Right lobe of liver (tissue), 6 donors: ENCODE data around the gene HTRA3. TPM values are rescaled to one million over a fixed set of nuclear protein-coding genes. Genes with fewer than 3 reads are reported as not detected.

Source experiments
- ATAC-seq, 4 donors: fragments of 200-7000 bp; cut with Tn5 transposase; one replicate each; pipeline ENCODE4 v1.9.1; 2020; ENCODE audit warnings: mild to moderate bottlenecking in 4 of 4, moderate library complexity in 4 of 4
- DNase-seq, 3 donors: peaks; one replicate each; pipeline ENCODE4 v3.0.0-alpha.2; 2020
- H3K27ac ChIP-seq, 3 donors: fragments of 200-600 bp; one replicate each; pipeline ENCODE4 v1.8.0; 2022
- H3K27me3 ChIP-seq, 2 donors: fragments of 200-600 bp; one replicate each; pipeline ENCODE4 v1.8.0; 2022
- H3K36me3 ChIP-seq, 4 donors: fragments of 200-600 bp; sonication (generic) in 1 of 4; one replicate each; pipeline versions ENCODE4 v1.5.1 to v1.8.0; 2017 to 2022; ENCODE audit warnings: control low read depth in 1 of 4
- H3K4me1 ChIP-seq, 4 donors: fragments of 200-600 bp; sonication (generic) in 1 of 4; one replicate each; pipeline versions ENCODE4 v1.5.1 to v1.8.0; 2017 to 2022; ENCODE audit warnings: control low read depth in 1 of 4
- H3K4me3 ChIP-seq, 3 donors: fragments of 200-600 bp; one replicate each; pipeline ENCODE4 v1.8.0; 2022
- H3K9me3 ChIP-seq, 4 donors: fragments of 200-600 bp; sonication (generic) in 1 of 4; one replicate each; pipeline versions ENCODE4 v1.5.1 to v1.8.0; 2017 to 2022; ENCODE audit warnings: control low read depth in 1 of 4
- POLR2A ChIP-seq: fragments of 450-650 bp; IDR thresholded peaks from one replicate; pipeline ENCODE4 v1.6.1; 2017; ENCODE audit warnings: antibody characterized with exemption, mild to moderate bottlenecking
- WGBS: methylation state at CpG from one replicate; pipeline ENCODE4 v1.1.6; 2018; ENCODE audit warnings: low coverage, low lambda C conversion rate; ENCODE audit not compliant: insufficient coverage; ENCODE audit errors: missing lambda C conversion rate; 5-methylcytosine and 5-hydroxymethylcytosine counted together
- intact Hi-C, 2 donors: fragments of 100-400 bp; cut with DNase I; formaldehyde crosslinking; loops; one replicate each; pipeline versions ENCODE4 v1.11.2 to v1.14.1; 2022
- total RNA-seq, 6 experiments: library from RNA; depleted of rRNA in 2 of 6; stranded (reverse); fragments of >200 nt in 2 of 6; fragmentation: NEBNext Ultra II Directional in 3 of 6; extraction: Animal tissue kit (Norgen Biotek cat#: 25700) in 3 of 6; gene quantifications; one replicate each; pipeline versions ENCODE4 v1.1.0 to v1.2.4, GENCODE V29; 2016 to 2023
- TF ChIP-seq, protein P1 (sequence below), 4 donors: fragments of 200-600 bp in 3 of 4; fragments of 450-650 bp in 1 of 4; IDR thresholded peaks; one replicate each; pipeline versions ENCODE4 v1.5.1 to v1.8.0; 2016 to 2022; ENCODE audit warnings: antibody characterized with exemption in 4 of 4, mild to moderate bottlenecking in 2 of 4
- donor health status: DM: no; HTN: yes; CAD: no.
- donor health status: DM: no; HTN: no; CAD: no.
- donor health status: DM: no; HTN: no; CAD: no.
- donor health status: DM: no; HTN: yes; CAD: no.
- donor health status: DM: no; HTN: yes; CAD: no.

HTRA3 gene
- total RNA-seq, 6 experiments from 2014 or later, result 0.32 to 1.6 (median 1.0) TPM

- WGBS, result 50% methylated on average over 13 of the region's 13 CpGs
- H3K9me3 ChIP-seq, result no peaks in the 10 kb centered on the region
- H3K27me3 ChIP-seq, result no peaks in the 10 kb centered on the region
- H3K4me1 ChIP-seq, result no peaks in the 10 kb centered on the region
- H3K27ac ChIP-seq, result no peak overlapping the region
- ATAC-seq, result peak in 3 of 4 donors; percentile 30 to 49 (median 32)
- H3K4me3 ChIP-seq, result no peak overlapping the region
- TF ChIP-seq, protein P1, sequence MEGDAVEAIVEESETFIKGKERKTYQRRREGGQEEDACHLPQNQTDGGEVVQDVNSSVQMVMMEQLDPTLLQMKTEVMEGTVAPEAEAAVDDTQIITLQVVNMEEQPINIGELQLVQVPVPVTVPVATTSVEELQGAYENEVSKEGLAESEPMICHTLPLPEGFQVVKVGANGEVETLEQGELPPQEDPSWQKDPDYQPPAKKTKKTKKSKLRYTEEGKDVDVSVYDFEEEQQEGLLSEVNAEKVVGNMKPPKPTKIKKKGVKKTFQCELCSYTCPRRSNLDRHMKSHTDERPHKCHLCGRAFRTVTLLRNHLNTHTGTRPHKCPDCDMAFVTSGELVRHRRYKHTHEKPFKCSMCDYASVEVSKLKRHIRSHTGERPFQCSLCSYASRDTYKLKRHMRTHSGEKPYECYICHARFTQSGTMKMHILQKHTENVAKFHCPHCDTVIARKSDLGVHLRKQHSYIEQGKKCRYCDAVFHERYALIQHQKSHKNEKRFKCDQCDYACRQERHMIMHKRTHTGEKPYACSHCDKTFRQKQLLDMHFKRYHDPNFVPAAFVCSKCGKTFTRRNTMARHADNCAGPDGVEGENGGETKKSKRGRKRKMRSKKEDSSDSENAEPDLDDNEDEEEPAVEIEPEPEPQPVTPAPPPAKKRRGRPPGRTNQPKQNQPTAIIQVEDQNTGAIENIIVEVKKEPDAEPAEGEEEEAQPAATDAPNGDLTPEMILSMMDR (IDR thresholded peaks at IDR 0.05), result no peak
- no peak for TF ChIP-seq POLR2A
- no peaks in the 10 kb centered on the region for H3K36me3 ChIP-seq
- intact Hi-C loops, result no loop called here
- DNase-seq, result no peak
Measured at GRCh38 chr4:8260656-8261111, 8.9 kb upstream of the HTRA3 start.

GRCh38 chr4:8261851-8262535 lies 7.6 kb upstream of the HTRA3 start:
- intact Hi-C loops, result no loop called here
- no peak overlapping the region for H3K4me3 ChIP-seq
- H3K9me3 ChIP-seq, result no peaks in the 10 kb centered on the region
- WGBS, result 67% methylated on average over 5 of the region's 25 CpGs
- H3K4me1 ChIP-seq, result no peaks in the 10 kb centered on the region
- H3K27me3 ChIP-seq, result no peaks in the 10 kb centered on the region
- TF ChIP-seq, protein P1 (IDR thresholded peaks at IDR 0.05), result no peak
- TF ChIP-seq POLR2A, result no peak
- no peaks in the 10 kb centered on the region for H3K36me3 ChIP-seq
- H3K27ac ChIP-seq, result no peak overlapping the region
- ATAC-seq, result peak in 3 of 4 donors; percentile 31 to 38 (median 33)
- DNase-seq, result no peak

- Histone ChIP-seq H3K27me3 (no peaks in the 10 kb centered on the region), H3K4me3 (no peak overlapping the region), H3K36me3 (no peaks in the 10 kb centered on the region), H3K27ac (no peak overlapping the region), H3K4me1 (no peaks in the 10 kb centered on the region), H3K9me3 (no peaks in the 10 kb centered on the region)
- ATAC-seq (peak in 3 of 4 donors; percentile 40 to 60 (median 57)), DNase-seq (peak in 1 of 3 donors; percentile 65)
- intact Hi-C loops, result no loop called here
- WGBS, result 49% methylated on average over 6 of the region's 23 CpGs
- TF ChIP-seq POLR2A, result no peak
- TF ChIP-seq, protein P1 (IDR thresholded peaks at IDR 0.05), result no peak
Measured at GRCh38 chr4:8262637-8263322, 6.8 kb upstream of the HTRA3 start.

DNA sequence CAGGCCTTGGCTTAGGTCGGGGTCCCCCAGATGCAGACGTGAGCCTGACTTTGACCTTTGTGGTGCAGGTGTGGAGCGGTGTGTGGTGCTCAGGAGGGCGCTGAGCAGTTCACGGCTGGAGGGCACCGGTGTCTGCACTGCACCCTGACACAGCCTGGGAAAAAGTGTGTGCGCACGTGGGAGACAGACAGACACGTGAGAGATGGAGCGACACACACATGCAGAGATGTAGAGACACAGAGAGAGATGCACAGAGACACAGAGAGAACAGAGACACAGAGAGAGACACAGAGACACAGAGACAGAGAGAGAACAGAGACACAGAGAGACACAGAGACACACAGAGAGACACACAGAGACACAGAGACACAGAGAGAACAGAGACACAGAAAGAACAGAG lies 6.2 kb upstream of the HTRA3 start:
- intact Hi-C loops, result no loop called here
- Histone ChIP-seq H3K36me3 (no peaks in the 10 kb centered on the region), H3K4me1 (no peaks in the 10 kb centered on the region)

More for the DNA sequence above, 6.2 kb upstream of the HTRA3 start:
- Histone ChIP-seq H3K27ac (no peak overlapping the region), H3K4me3 (no peak overlapping the region), H3K27me3 (no peaks in the 10 kb centered on the region), H3K9me3 (no peaks in the 10 kb centered on the region)
- no peak for ATAC-seq
- WGBS, result 55% methylated on average over 5 of the region's 10 CpGs
- TF ChIP-seq, protein P1 (IDR thresholded peaks at IDR 0.05), result no peak
- TF ChIP-seq POLR2A, result no peak
- no peak for DNase-seq
